GM10847 (cell line): Measurements from ENCODE around the gene SYCP3.

ENCODE experiments used
- POLR2A ChIP-seq: IDR thresholded peaks from 2 replicates; pipeline ENCODE4 v1.6.1; 2011; ENCODE audit not compliant: insufficient read length; ENCODE audit errors: extremely low read depth

The SYCP3 gene

GRCh38 chr12:101737476-101737875, 1.8 kb downstream of the SYCP3 start:
- no peak for TF ChIP-seq POLR2A

GRCh38 chr12:101733166-101733565, 6.1 kb downstream of the SYCP3 start:
- no peak for TF ChIP-seq POLR2A

- TF ChIP-seq POLR2A = no peak
These were observed 6.9 kb downstream of the SYCP3 start for GRCh38 chr12:101732318-101732717.

- no peak for TF ChIP-seq POLR2A
These were observed 9.4 kb downstream of the SYCP3 start for GRCh38 chr12:101729842-101730241.

- TF ChIP-seq POLR2A = no peak
These were observed 12.2 kb downstream of the SYCP3 start for GRCh38 chr12:101727098-101727497.

- TF ChIP-seq POLR2A = no peak
These were observed 16.9 kb downstream of the SYCP3 start for GRCh38 chr12:101722392-101722791.

GRCh38 chr12:101720118-101720517, 19.1 kb downstream of the SYCP3 start:
- no peak for TF ChIP-seq POLR2A

- TF ChIP-seq POLR2A = no peak
These were observed 19.7 kb downstream of the SYCP3 start for GRCh38 chr12:101719566-101719965.

- TF ChIP-seq POLR2A = no peak
These were observed 24.3 kb downstream of the SYCP3 start for GRCh38 chr12:101714877-101715444.

- TF ChIP-seq POLR2A = no peak
These were observed 25.3 kb downstream of the SYCP3 start for GRCh38 chr12:101713930-101714329.

- TF ChIP-seq POLR2A = no peak
These were observed 26.1 kb downstream of the SYCP3 start for GRCh38 chr12:101713059-101713682.

- no peak for TF ChIP-seq POLR2A
These were observed 29.0 kb downstream of the SYCP3 start for GRCh38 chr12:101710288-101710687.

GRCh38 chr12:101707131-101707782, 32.0 kb downstream of the SYCP3 start:
- TF ChIP-seq POLR2A = no peak

- no peak for TF ChIP-seq POLR2A
These were observed 32.9 kb downstream of the SYCP3 start for GRCh38 chr12:101706403-101706802.

GRCh38 chr12:101703487-101703886, 35.8 kb downstream of the SYCP3 start:
- TF ChIP-seq POLR2A = no peak

- no peak for TF ChIP-seq POLR2A
These were observed 38.9 kb downstream of the SYCP3 start for GRCh38 chr12:101700299-101700820.
